A549 (cell line): ENCODE data around the gene EXOC7. TPM values are rescaled to one million over a fixed set of nuclear protein-coding genes. Genes with fewer than 3 reads are reported as not detected.

Source experiments
- ATAC-seq, 2 experiments: fragments of 200-7000 bp in 1 of 2; fragments of >200 bp in 1 of 2; cut with Nextera tagmentation in 1 of 2; cut with Tn5 transposase in 1 of 2; 3 replicates each; pipeline versions ENCODE4 v1.8.0 to v1.9.1; 2018 to 2020; ENCODE audit warnings: mild to moderate bottlenecking in 1 of 2, moderate library complexity in 1 of 2
- CTCF ChIA-PET: fragments of 300-600 bp; sonication (Branson Sonifier 250); formaldehyde crosslinking; extraction: SDS; loops from one replicate; lab custom pipeline; 2021; ENCODE audit warnings: antibody characterized with exemption, inconsistent platforms; lab: Yijun Ruan, JAX
- POLR2A ChIA-PET: fragments of 350-600 bp; formaldehyde crosslinking; extraction: SDS; loops from one replicate; lab custom pipeline; 2021; ENCODE audit warnings: antibody characterized with exemption, inconsistent platforms; lab: Yijun Ruan, JAX
- DNase-seq, 2 experiments: peaks; one replicate each; pipeline versions ENCODE4 v3.0.0 to v3.0.0-alpha.2; 2011 to 2016; ENCODE audit warnings: low read depth in 1 of 2, low spot score in 1 of 2
- FAIRE-seq: peaks from 2 replicates; lab custom pipeline; 2011; peaks lifted over from hg19 to GRCh38; lab: Jason Lieb, UNC
- H3K27ac ChIP-seq, 2 experiments: fragments of >200 bp; sonication (Bioruptor Twin); formaldehyde crosslinking; 3 replicates each; pipeline ENCODE4 v1.5.1; 2016 to 2017
- H3K4me1 ChIP-seq: fragments of >200 bp; sonication (Bioruptor Twin); formaldehyde crosslinking; 3 replicates; pipeline ENCODE4 v1.6.1; 2016
- H3K4me2 ChIP-seq: fragments of >200 bp; sonication (Bioruptor Twin); formaldehyde crosslinking; 3 replicates; pipeline ENCODE4 v1.6.1; 2016
- H3K4me3 ChIP-seq: fragments of >200 bp; sonication (Bioruptor Twin); formaldehyde crosslinking; 3 replicates; pipeline ENCODE4 v1.5.1; 2016
- H3K9me3 ChIP-seq: fragments of >200 bp; sonication (Bioruptor Twin); formaldehyde crosslinking; 3 replicates; pipeline ENCODE4 v1.6.1; 2016
- CEBPB ChIP-seq, 2 experiments: fragments of >200 bp in 1 of 2; sonication (Bioruptor Twin) in 1 of 2; formaldehyde crosslinking in 1 of 2; IDR thresholded peaks; 2 replicates each; pipeline ENCODE4 v1.6.1; 2012 to 2016
- ESRRA ChIP-seq: fragments of 150-350 bp; IDR thresholded peaks from 2 replicates; pipeline ENCODE4 v1.6.1; 2014; ENCODE audit warnings: mild to moderate bottlenecking, low read length, borderline replicate concordance
- FOXS1 ChIP-seq: fragments of 250-450 bp; sonication (Bioruptor Pico); IDR thresholded peaks from 2 replicates; pipeline ENCODE4 v1.5.0; 2020; ENCODE audit warnings: mild to moderate bottlenecking, moderate library complexity
- HDAC2 ChIP-seq: fragments of 200-600 bp; sonication (generic); IDR thresholded peaks from 2 replicates; pipeline ENCODE4 v1.6.1; 2016
- MAZ ChIP-seq: fragments of 150-350 bp; IDR thresholded peaks from 2 replicates; pipeline ENCODE4 v1.6.1; 2014; ENCODE audit warnings: antibody characterized with exemption, low read depth, low read length, borderline replicate concordance
- POLR2A ChIP-seq: IDR thresholded peaks from 2 replicates; pipeline ENCODE4 v1.6.1; 2012; ENCODE audit warnings: mild to moderate bottlenecking, low read length
- RAD21 ChIP-seq, 2 experiments: fragments of >200 bp in 1 of 2; sonication (Bioruptor Twin) in 1 of 2; formaldehyde crosslinking in 1 of 2; IDR thresholded peaks in 1 of 2; conservative IDR thresholded peaks in 1 of 2; 2 replicates in 1 of 2; 3 replicates in 1 of 2; pipeline ENCODE4 v1.6.1; 2012 to 2018; ENCODE audit warnings: inconsistent platforms in 1 of 2
- RNF2 ChIP-seq: fragments of 200-600 bp; sonication (generic); IDR thresholded peaks from 2 replicates; pipeline ENCODE4 v1.6.1; 2016; ENCODE audit warnings: low read depth, mild to moderate bottlenecking, antibody characterized with exemption, moderate library complexity, borderline replicate concordance
- SMC3 ChIP-seq: fragments of >200 bp; sonication (Bioruptor Twin); formaldehyde crosslinking; IDR thresholded peaks from 3 replicates; pipeline ENCODE4 v1.6.1; 2018; ENCODE audit warnings: inconsistent platforms
- ZC3H11A ChIP-seq: fragments of 450-650 bp; IDR thresholded peaks from 2 replicates; pipeline ENCODE4 v1.6.1; 2014; ENCODE audit warnings: antibody characterized with exemption, mild to moderate bottlenecking
- ZFP36 ChIP-seq: fragments of 450-650 bp; IDR thresholded peaks from 2 replicates; pipeline ENCODE4 v1.6.1; 2014; ENCODE audit warnings: borderline replicate concordance; ENCODE audit not compliant: partially characterized antibody
- WGBS: methylation state at CpG from one replicate; pipeline ENCODE4 v1.1.6; 2017; ENCODE audit errors: missing lambda C conversion rate; 5-methylcytosine and 5-hydroxymethylcytosine counted together
- polyA plus RNA-seq, 4 experiments: library from polyadenylated mRNA; depleted of rRNA in 3 of 4; stranded (reverse); fragments of >200 nt; fragmentation: RNase III in 1 of 4; extraction: RNeasy Plus Mini Kit Qiagen cat#74134 plus additional on column Dnase treatment in 1 of 4; gene quantifications; 2 replicates in 3 of 4; 3 replicates in 1 of 4; pipeline ENCODE4 v1.2.3, GENCODE V29; 2011 to 2017
- TF ChIP-seq, protein P1 (sequence below): fragments of 250-450 bp; sonication (Bioruptor Pico); IDR thresholded peaks from 2 replicates; pipeline ENCODE4 v1.5.0; 2021; ENCODE audit warnings: mild to moderate bottlenecking, moderate library complexity, borderline replicate concordance
- TF ChIP-seq, protein P2 (sequence below): fragments of >200 bp; sonication (Bioruptor Twin); formaldehyde crosslinking; IDR thresholded peaks from 3 replicates; pipeline ENCODE4 v1.5.1; 2016

EXOC7 gene
- polyA plus RNA-seq, 2 of the 4 experiments (the other 2 are of a cell fraction) = 64.5 to 72.3 TPM

DNA sequence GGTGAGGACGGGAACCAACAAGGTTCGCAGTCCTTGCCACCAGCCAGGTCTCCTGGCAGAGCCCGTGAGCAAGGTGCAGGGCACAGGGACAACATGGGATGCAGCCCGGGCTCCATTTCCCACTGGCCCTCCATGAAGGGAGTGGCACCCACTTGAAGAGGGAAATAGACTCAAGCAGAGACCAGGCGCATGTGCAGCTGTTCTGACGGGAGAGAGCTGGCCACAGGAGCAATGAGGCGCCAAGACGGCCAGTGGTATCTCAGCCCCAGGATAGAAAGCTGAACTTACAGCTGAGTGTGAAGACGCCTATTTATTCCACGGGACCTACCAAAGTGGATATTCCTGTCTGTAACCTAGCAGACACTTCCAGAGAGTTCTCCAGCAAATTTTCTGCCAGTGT, 45.6 kb upstream of the EXOC7 start:
- Histone ChIP-seq H3K4me3 (no peak overlapping the region), H3K9me3 (no peaks in the 10 kb centered on the region), H3K27ac (no peak overlapping the region), H3K4me2 (no peak overlapping the region), H3K4me1 (no peaks in the 10 kb centered on the region)
- TF ChIP-seq ESRRA (no peak), ZC3H11A (no peak), POLR2A (no peak), MAZ (no peak), HDAC2 (no peak), RAD21 (conservative IDR thresholded peaks at IDR 0.05 in 1 of 2, IDR thresholded peaks at IDR 0.05 in 1 of 2) (no peak)
- TF ChIP-seq, protein P1, sequence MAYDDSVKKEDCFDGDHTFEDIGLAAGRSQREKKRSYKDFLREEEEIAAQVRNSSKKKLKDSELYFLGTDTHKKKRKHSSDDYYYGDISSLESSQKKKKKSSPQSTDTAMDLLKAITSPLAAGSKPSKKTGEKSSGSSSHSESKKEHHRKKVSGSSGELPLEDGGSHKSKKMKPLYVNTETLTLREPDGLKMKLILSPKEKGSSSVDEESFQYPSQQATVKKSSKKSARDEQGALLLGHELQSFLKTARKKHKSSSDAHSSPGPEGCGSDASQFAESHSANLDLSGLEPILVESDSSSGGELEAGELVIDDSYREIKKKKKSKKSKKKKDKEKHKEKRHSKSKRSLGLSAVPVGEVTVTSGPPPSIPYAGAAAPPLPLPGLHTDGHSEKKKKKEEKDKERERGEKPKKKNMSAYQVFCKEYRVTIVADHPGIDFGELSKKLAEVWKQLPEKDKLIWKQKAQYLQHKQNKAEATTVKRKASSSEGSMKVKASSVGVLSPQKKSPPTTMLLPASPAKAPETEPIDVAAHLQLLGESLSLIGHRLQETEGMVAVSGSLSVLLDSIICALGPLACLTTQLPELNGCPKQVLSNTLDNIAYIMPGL (CRISPR knock-in tag) = no peak
- DNase-seq (no peak), FAIRE-seq (no peak), ATAC-seq (no peak)
- ChIA-PET POLR2A (no interaction called here), CTCF (interaction anchor here (1.1 to 21.1 kb wide), 8 partner anchors 9 to 149 kb away, joined by 4 to 206 read pairs (median 6); no protein-coding TSS in a partner anchor)
- WGBS = 86% methylated on average over 10 of the region's 10 CpGs

DNA sequence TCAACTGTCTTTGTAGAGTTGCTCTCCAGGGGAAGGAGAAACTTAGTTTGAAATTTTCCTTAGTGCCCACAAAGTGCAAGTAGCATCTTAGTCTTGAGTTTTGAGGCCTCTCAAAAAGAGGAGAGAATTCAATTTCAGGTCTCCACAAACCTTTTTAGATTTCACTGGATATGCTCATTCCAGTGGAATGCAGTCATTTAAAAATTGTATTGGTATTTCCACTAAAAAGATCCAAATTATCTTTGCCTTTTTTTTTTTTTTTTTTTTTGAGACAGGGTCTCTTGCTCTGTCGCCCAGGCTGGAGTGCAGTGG, 44.4 kb upstream of the EXOC7 start:
- Histone ChIP-seq H3K9me3 (no peaks in the 10 kb centered on the region), H3K4me2 (no peak overlapping the region), H3K4me3 (no peak overlapping the region), H3K4me1 (no peaks in the 10 kb centered on the region), H3K27ac (no peak overlapping the region)
- DNase-seq = no peak
- ATAC-seq = no peak
- TF ChIP-seq ZFP36 (no peak), RNF2 (no peak)
- 88% methylated on average over 1 of the region's 1 CpG for WGBS
- CTCF ChIA-PET = interaction anchor here (0.8 to 21.1 kb wide), 6 partner anchors 10 to 133 kb away, joined by 3 to 206 read pairs (median 5); no protein-coding TSS in a partner anchor
- POLR2A ChIA-PET = interaction anchor here (0.6 kb wide), 1 partner anchor 53 kb away, joined by 8 read pairs; no protein-coding TSS in a partner anchor
- no peak for FAIRE-seq

DNA sequence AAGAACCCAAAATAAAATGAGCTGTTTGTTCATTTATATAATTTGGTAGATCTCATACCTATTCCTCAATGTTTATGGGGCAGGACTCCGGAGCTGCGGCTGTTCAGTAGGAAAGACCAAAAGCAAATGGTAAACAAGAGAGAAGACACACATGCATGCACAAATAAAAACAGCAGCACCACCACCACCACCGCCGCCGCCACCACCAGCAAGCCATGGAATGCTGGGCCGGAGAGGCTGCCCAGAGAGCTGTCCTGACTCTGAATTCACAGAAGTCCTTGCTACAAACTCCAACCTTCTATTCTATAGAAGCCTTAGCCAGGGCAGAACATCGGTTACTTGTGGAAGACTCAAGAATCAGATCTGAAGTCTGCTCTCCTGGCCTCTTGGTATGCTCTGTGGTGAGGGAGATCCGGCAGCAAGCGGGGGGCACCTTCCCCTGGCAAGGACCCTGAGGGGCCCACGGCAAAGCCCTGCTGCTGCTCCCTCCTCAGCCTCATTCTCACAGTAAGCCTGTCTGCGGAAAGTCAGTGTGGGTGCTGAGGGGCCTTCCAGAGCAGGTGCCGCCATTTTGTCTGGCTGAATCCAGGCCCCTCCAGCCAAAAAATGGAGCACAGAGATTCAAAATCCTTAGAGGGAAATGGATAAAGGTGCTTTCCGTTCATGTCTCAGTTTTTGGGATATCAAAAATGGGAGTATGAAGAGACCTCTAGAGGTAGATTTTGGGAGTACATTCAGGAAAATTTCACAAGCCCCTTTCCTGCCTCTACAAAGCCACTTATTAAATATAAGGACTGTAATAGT, 43.8 kb upstream of the EXOC7 start:
- CTCF ChIA-PET = interaction anchor here (0.8 to 21.1 kb wide), 11 partner anchors 9 to 133 kb away, joined by 3 to 206 read pairs (median 5); no protein-coding TSS in a partner anchor
- peak in 1 of 2 experiments; percentile 64 for DNase-seq
- H3K4me3 ChIP-seq = no peak overlapping the region
- FAIRE-seq = no peak
- ATAC-seq = peak in 1 of 2 experiments; percentile 61; a peak in 3 of 6 replicates
- POLR2A ChIA-PET = interaction anchor here (0.6 kb wide), 1 partner anchor 54 kb away, joined by 8 read pairs; no protein-coding TSS in a partner anchor
- whole genome bisulfite sequencing = 69% methylated on average over 13 of the region's 13 CpGs
- H3K4me1 ChIP-seq = no peaks in the 10 kb centered on the region
- H3K4me2 ChIP-seq = no peak overlapping the region
- H3K9me3 ChIP-seq = no peaks in the 10 kb centered on the region
- TF ChIP-seq FOXS1 = no peak
- peak; percentile 59 for TF ChIP-seq SMC3
- TF ChIP-seq, protein P2, sequence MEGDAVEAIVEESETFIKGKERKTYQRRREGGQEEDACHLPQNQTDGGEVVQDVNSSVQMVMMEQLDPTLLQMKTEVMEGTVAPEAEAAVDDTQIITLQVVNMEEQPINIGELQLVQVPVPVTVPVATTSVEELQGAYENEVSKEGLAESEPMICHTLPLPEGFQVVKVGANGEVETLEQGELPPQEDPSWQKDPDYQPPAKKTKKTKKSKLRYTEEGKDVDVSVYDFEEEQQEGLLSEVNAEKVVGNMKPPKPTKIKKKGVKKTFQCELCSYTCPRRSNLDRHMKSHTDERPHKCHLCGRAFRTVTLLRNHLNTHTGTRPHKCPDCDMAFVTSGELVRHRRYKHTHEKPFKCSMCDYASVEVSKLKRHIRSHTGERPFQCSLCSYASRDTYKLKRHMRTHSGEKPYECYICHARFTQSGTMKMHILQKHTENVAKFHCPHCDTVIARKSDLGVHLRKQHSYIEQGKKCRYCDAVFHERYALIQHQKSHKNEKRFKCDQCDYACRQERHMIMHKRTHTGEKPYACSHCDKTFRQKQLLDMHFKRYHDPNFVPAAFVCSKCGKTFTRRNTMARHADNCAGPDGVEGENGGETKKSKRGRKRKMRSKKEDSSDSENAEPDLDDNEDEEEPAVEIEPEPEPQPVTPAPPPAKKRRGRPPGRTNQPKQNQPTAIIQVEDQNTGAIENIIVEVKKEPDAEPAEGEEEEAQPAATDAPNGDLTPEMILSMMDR = peak; percentile 64
- 0 out of 4 replicates have a peak, but pooled peaks of 1 of the 2 experiments have one; percentile 11 for TF ChIP-seq CEBPB (IDR thresholded peaks at IDR 0.05)
- peak; percentile 55 to 59 for TF ChIP-seq RAD21 (conservative IDR thresholded peaks at IDR 0.05 in 1 of 2, IDR thresholded peaks at IDR 0.05 in 1 of 2)
- no peak overlapping the region for H3K27ac ChIP-seq
